Ovary (tissue), 9 donors: ENCODE results near the gene DNAAF5. TPM values are rescaled to one million over a fixed set of nuclear protein-coding genes. Genes with fewer than 3 reads are reported as not detected.

ENCODE experiments used
- DNase-seq, 5 donors: peaks; one replicate each; pipeline ENCODE4 v3.0.0-alpha.2; 2019 to 2020
- H3K27ac ChIP-seq, 2 donors: fragments of 200-600 bp; one replicate each; pipeline versions ENCODE4 v1.5.1 to v1.8.0; 2019 to 2022
- H3K27me3 ChIP-seq: fragments of 200-600 bp; one replicate; pipeline ENCODE4 v1.8.0; 2022
- H3K36me3 ChIP-seq: fragments of 200-600 bp; sonication (generic); one replicate; pipeline ENCODE4 v1.5.1; 2019
- H3K4me1 ChIP-seq: one replicate; pipeline ENCODE4 v1.8.1; 2013; ENCODE audit warnings: mild to moderate bottlenecking, moderate library complexity; ENCODE audit not compliant: insufficient read depth
- H3K4me3 ChIP-seq: fragments of 200-600 bp; sonication (generic); one replicate; pipeline ENCODE4 v1.5.1; 2017
- H3K9me3 ChIP-seq, 2 donors: fragments of 200-600 bp in 1 of 2; sonication (generic) in 1 of 2; one replicate each; pipeline versions ENCODE4 v1.5.1 to v1.8.1; 2013 to 2019; ENCODE audit warnings: mild to moderate bottlenecking in 1 of 2, moderate library complexity in 1 of 2
- EP300 ChIP-seq: sonication (generic); formaldehyde crosslinking; IDR thresholded peaks from one replicate; pipeline ENCODE4 v1.6.1; 2017; ENCODE audit warnings: antibody characterized with exemption
- POLR2A ChIP-seq: fragments of 450-650 bp; IDR thresholded peaks from one replicate; pipeline ENCODE4 v1.6.1; 2017; ENCODE audit warnings: antibody characterized with exemption, mild to moderate bottlenecking, moderate library complexity
- WGBS, 3 donors: extraction: QIAGEN DNeasy Blood & Tissue Kit in 1 of 3; methylation state at CpG; one replicate each; pipeline versions ENCODE4 v1.1.5 to v1.1.7; 2013 to 2017; 5-methylcytosine and 5-hydroxymethylcytosine counted together
- intact Hi-C, 4 donors: fragments of 100-400 bp; cut with DNase I; formaldehyde crosslinking; loops; one replicate each; pipeline versions ENCODE4 v1.11.0 to v1.15.1; 2022 to 2023
- polyA plus RNA-seq, 2 donors: library from polyadenylated mRNA; stranded (reverse); fragments of 200-250 nt in 1 of 2; fragments of 350-450 nt in 1 of 2; fragmentation: Illumina TruSeq in 1 of 2; extraction: RNeasy Lipid Tissue Mini Kit (QIAGEN cat#74804) in 1 of 2; gene quantifications; one replicate each; pipeline ENCODE4 v1.2.3, GENCODE V29; 2013 to 2014
- total RNA-seq, 7 donors: library from RNA; depleted of rRNA in 2 of 7; stranded (reverse); fragments of >200 nt in 2 of 7; fragmentation: NEBNext Ultra II Directional in 3 of 7; extraction: Animal tissue kit (Norgen Biotek cat#: 25700) in 3 of 7; gene quantifications; one replicate each; pipeline versions ENCODE4 v1.1.0 to v1.2.4, GENCODE V29; 2016 to 2023
- TF ChIP-seq, protein P1 (sequence below), 3 donors: fragments of 450-650 bp in 2 of 3; fragments of 200-600 bp in 1 of 3; IDR thresholded peaks; one replicate each; pipeline versions ENCODE4 v1.5.1 to v1.8.0; 2016 to 2022; ENCODE audit warnings: antibody characterized with exemption in 3 of 3, mild to moderate bottlenecking in 1 of 3
- donor health status: DM: no; HTN: no; CAD: no; lungs with moderate emphysema.
- donor health status: DM: no; HTN: no; CAD: no.
- donor health status: Bipolar disorder and iron deficiency.
- donor health status: DM: yes; HTN: yes; CAD: no.
- donor health status: DM: no; HTN: no; CAD: no.
- donor health status: DM: yes; HTN: yes; CAD: no.

The DNAAF5 gene
- total and polyA plus RNA-seq, 9 donors: 12.9 to 41.0 (median 21.3) TPM

DNA sequence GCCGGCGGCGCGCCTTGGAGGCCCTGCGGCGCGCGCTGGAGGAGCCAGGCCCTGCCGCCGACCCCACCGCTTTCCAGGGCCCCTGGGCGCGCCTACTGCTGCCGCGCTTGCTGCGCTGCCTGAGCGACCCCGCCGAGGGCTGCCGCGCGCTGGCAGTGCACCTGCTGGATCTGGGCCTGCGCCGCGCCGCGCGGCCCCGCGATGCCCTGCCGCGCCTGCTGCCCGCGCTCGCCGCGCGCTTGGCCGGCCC lies 280 bp downstream of the DNAAF5 start:
- no peak for DNase-seq
- intact Hi-C loops: loop anchor here in 1 of 4 donors (5.0 kb wide), 1 partner anchor 484 kb away; no protein-coding TSS in a partner anchor
- Histone ChIP-seq H3K4me1 (peaks cover 13% of the 10 kb centered on the region), H3K27me3 (no peaks in the 10 kb centered on the region), H3K4me3 (peak overlapping the region; percentile 83), H3K36me3 (no peaks in the 10 kb centered on the region), H3K9me3 (no peaks in the 10 kb centered on the region), H3K27ac (peak overlapping the region in 1 of 2 donors; percentile 61)
- no peak for TF ChIP-seq POLR2A
- TF ChIP-seq EP300: no peak
- TF ChIP-seq, protein P1, sequence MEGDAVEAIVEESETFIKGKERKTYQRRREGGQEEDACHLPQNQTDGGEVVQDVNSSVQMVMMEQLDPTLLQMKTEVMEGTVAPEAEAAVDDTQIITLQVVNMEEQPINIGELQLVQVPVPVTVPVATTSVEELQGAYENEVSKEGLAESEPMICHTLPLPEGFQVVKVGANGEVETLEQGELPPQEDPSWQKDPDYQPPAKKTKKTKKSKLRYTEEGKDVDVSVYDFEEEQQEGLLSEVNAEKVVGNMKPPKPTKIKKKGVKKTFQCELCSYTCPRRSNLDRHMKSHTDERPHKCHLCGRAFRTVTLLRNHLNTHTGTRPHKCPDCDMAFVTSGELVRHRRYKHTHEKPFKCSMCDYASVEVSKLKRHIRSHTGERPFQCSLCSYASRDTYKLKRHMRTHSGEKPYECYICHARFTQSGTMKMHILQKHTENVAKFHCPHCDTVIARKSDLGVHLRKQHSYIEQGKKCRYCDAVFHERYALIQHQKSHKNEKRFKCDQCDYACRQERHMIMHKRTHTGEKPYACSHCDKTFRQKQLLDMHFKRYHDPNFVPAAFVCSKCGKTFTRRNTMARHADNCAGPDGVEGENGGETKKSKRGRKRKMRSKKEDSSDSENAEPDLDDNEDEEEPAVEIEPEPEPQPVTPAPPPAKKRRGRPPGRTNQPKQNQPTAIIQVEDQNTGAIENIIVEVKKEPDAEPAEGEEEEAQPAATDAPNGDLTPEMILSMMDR (IDR thresholded peaks at IDR 0.05): no peak
- WGBS, 3 donors: 0 to 2% (median 0%) methylated on average over 10 to 39 of the region's 39 CpGs

DNA sequence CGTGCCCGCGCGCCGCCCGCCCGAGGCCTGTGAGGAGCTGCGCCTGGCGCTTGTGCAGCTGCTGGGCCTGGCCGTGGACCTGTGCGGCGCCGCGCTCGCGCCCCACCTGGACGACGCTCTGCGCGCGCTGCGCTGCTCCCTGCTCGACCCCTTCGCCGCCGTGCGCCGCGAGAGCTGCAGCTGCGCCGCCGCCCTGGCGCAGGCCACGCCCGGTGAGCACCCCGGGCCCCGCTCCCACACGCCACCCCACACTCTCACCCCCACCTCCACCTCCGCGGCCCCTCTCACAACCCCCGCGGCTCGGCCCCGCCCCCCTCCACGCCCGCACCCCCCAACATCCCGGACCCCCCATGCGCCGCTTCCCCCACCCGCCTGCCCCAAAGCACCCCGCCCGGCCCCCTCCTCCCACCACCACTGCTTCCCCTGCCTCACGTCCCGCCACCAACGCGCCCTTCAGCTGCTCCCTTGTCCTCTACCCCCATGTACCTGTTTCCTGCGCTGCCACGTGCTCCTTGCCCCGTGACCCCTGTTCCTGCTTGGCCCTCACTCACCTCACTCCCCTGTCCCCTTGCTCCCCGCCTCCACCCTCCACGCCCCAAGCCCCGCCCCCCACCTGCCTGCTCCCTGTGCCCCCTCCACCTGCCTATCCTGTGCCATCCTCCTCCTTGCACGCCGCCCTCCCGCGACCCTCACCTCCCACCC lies 756 bp downstream of the DNAAF5 start, which contains the start of gene PRKAR1B:
TSS of gene PRKAR1B (minus strand) at position 178 of the 702 bp plus-strand sequence. CDS start 15,776 bp downstream, outside the sequence.
- Histone ChIP-seq H3K4me3 (peak within 1 kb of the TSS; percentile 83), H3K9me3 (no peaks in the 10 kb centered on the region), H3K27ac (peak within 1 kb of the TSS in 1 of 2 donors; percentile 61), H3K36me3 (no peaks in the 10 kb centered on the region), H3K4me1 (peaks cover 13% of the 10 kb centered on the region), H3K27me3 (no peaks in the 10 kb centered on the region)
- DNase-seq: peak in 3 of 5 donors; percentile 36 to 50 (median 37)
- 1% methylated on average over 8 to 66 of the region's 66 CpGs for WGBS, 3 donors
- intact Hi-C loops: loop anchor here in 1 of 4 donors (5.0 kb wide), 1 partner anchor 485 kb away; no protein-coding TSS in a partner anchor
- TF ChIP-seq POLR2A (no peak), EP300 (no peak)
- TF ChIP-seq, protein P1 (IDR thresholded peaks at IDR 0.05): no peak

DNA sequence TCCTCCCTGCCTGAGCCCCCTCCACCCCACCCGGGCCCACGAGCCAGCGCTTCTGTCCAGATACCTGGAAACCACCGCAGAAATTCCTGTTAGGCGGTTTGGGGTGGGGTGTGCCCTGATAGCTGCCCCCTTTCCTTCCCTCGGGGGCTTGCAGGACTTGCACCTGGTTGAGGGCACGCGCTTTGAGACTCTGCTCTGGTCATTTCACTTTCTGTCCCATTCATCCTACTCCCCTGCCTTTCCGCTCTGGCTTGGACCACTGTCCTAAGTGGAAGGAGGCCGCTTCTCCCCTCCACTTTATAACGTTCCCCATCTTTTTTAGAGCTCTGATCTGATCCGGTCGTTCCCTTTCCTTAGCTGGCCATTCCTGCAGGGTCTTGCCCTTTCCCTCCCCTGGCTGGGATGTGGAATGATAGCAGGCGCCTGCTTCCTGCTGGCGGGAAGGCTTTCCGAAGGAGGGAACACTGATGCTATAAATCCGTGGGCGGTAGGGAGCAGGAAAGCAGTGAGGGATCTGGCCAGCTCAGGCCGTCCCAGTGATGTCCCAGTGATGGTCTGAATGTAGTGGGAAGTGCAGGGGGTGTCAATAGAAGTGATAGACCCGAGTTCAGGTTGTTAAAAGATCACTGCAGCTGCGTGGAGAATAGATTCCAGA lies 1.4 kb downstream of the DNAAF5 start:
- DNase-seq: peak in 3 of 5 donors; percentile 9 to 32 (median 22)
- Histone ChIP-seq H3K36me3 (no peaks in the 10 kb centered on the region), H3K4me3 (peak overlapping the region; percentile 83), H3K27ac (no peak overlapping the region), H3K4me1 (peaks cover 13% of the 10 kb centered on the region), H3K9me3 (no peaks in the 10 kb centered on the region), H3K27me3 (no peaks in the 10 kb centered on the region)
- intact Hi-C loops: loop anchor here in 1 of 4 donors (5.0 kb wide), 1 partner anchor 486 kb away; no protein-coding TSS in a partner anchor
- TF ChIP-seq, protein P1 (IDR thresholded peaks at IDR 0.05): no peak
- TF ChIP-seq EP300 (no peak), POLR2A (no peak)
- WGBS, 3 donors: 14 to 16% (median 15%) methylated on average over 21 of the region's 21 CpGs

DNA sequence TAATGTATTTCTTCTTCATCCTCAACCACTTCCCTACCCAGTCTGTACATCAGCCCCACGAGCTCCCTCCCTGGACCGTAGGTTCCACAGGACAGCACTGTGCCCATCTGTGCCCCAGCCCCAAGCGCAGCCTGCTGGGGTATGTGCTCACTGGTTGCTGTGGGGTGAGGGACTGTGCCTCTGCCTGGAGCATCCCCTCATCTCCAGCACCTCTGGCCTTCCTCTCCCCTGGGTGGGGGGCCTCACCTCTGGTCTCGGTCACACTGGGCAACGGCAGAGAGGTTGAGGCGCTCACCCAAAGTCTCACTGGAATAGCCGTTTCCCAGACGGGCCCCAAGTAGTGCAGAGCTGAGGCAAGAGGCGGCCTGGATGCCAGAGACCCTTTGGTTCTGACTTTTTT lies 2.1 kb downstream of the DNAAF5 start:
- H3K27me3 ChIP-seq: no peaks in the 10 kb centered on the region
- no peaks in the 10 kb centered on the region for H3K9me3 ChIP-seq
- peak in 2 of 5 donors; percentile 13 to 23 for DNase-seq
- no peak overlapping the region for H3K4me3 ChIP-seq
- intact Hi-C loops: loop anchor here in 1 of 4 donors (5.0 kb wide), 1 partner anchor 486 kb away; no protein-coding TSS in a partner anchor
- no peak for TF ChIP-seq EP300
- no peak for TF ChIP-seq POLR2A
- TF ChIP-seq, protein P1 (IDR thresholded peaks at IDR 0.05): no peak
- no peak overlapping the region for H3K27ac ChIP-seq
- H3K36me3 ChIP-seq: no peaks in the 10 kb centered on the region
- WGBS, 3 donors: 86 to 91% (median 87%) methylated on average over 9 of the region's 9 CpGs
- peaks cover 13% of the 10 kb centered on the region for H3K4me1 ChIP-seq
